H1 (cell line): ENCODE results near the gene PSIP1. TPM values are rescaled to one million over a fixed set of nuclear protein-coding genes. Genes with fewer than 3 reads are reported as not detected.

Experiments
- CTCF ChIA-PET: fragments of 300-600 bp; sonication (Branson Sonifier 250); formaldehyde crosslinking; loops from one replicate; lab custom pipeline; 2021; ENCODE audit not compliant: partially characterized antibody; lab: Charles Lee
- POLR2A ChIA-PET: fragments of 300-600 bp; sonication (Branson Sonifier 250); formaldehyde crosslinking; loops from one replicate; lab custom pipeline; 2021; ENCODE audit warnings: inconsistent platforms; ENCODE audit not compliant: partially characterized antibody; lab: Charles Lee
- DNase-seq, 2 experiments: peaks; one replicate each; pipeline versions ENCODE4 v3.0.0 to v3.0.0-alpha.2; 2010 to 2022; ENCODE audit warnings: low spot score in 2 of 2, low read depth in 1 of 2, mixed read lengths in 1 of 2
- FAIRE-seq: peaks from 2 replicates; lab custom pipeline; 2011; peaks lifted over from hg19 to GRCh38; lab: Jason Lieb, UNC
- H2AFZ ChIP-seq: 2 replicates; pipeline ENCODE4 v1.8.1; 2012; ENCODE audit warnings: low read length, inconsistent platforms
- H2AK5ac ChIP-seq: 2 replicates; pipeline ENCODE4 v1.6.1; 2013; ENCODE audit warnings: low read depth, low read length
- H2BK120ac ChIP-seq: replicated peaks from 2 replicates; pipeline ENCODE3; 2013; ENCODE audit warnings: low read depth, low read length, inconsistent platforms
- H2BK12ac ChIP-seq: 2 replicates; pipeline ENCODE4 v1.6.1; 2013; ENCODE audit warnings: low read depth, low read length
- H2BK15ac ChIP-seq: 2 replicates; pipeline ENCODE4 v1.6.1; 2013; ENCODE audit warnings: low read length
- H2BK20ac ChIP-seq: 2 replicates; pipeline ENCODE4 v1.6.1; 2013; ENCODE audit warnings: low read length
- H2BK5ac ChIP-seq: 2 replicates; pipeline ENCODE4 v1.6.1; 2013; ENCODE audit warnings: low read depth, low read length
- H3K14ac ChIP-seq: 2 replicates; pipeline ENCODE4 v1.6.1; 2013; ENCODE audit warnings: inconsistent platforms; ENCODE audit not compliant: insufficient read length
- H3K18ac ChIP-seq: 2 replicates; pipeline ENCODE4 v1.6.1; 2013; ENCODE audit warnings: low read length; ENCODE audit errors: extremely low read depth
- H3K23ac ChIP-seq: 2 replicates; pipeline ENCODE4 v1.6.1; 2013; ENCODE audit warnings: inconsistent platforms; ENCODE audit not compliant: insufficient read length
- H3K23me2 ChIP-seq: 2 replicates; pipeline ENCODE4 v1.6.1; 2013; ENCODE audit warnings: low read depth, low read length
- H3K27ac ChIP-seq: 2 replicates; pipeline ENCODE4 v1.6.1; 2011; ENCODE audit warnings: low read depth, low read length, inconsistent platforms
- H3K27me3 ChIP-seq, 4 experiments: replicated peaks in 1 of 4; 1 replicate in 1 of 4; 2 replicates in 3 of 4; pipeline versions ENCODE4 v1.6.1 to v1.8.1; 2011 to 2013; ENCODE audit warnings: low read length in 3 of 4, mild to moderate bottlenecking in 3 of 4, inconsistent platforms in 2 of 4, mixed read lengths in 2 of 4, moderate library complexity in 1 of 4; ENCODE audit not compliant: control insufficient read depth in 3 of 4, insufficient read depth in 3 of 4; ENCODE audit errors: extremely low read depth in 1 of 4
- H3K36me3 ChIP-seq, 4 experiments: 2 replicates each; pipeline versions ENCODE4 v1.6.1 to v1.8.1; 2011 to 2013; ENCODE audit warnings: mild to moderate bottlenecking in 4 of 4, low read length in 3 of 4, moderate library complexity in 2 of 4, control low read depth in 1 of 4, inconsistent platforms in 1 of 4; ENCODE audit not compliant: insufficient read depth in 4 of 4, control insufficient read depth in 2 of 4
- H3K4ac ChIP-seq: replicated peaks from 2 replicates; pipeline ENCODE3; 2013; ENCODE audit warnings: low read length, low read depth, mixed read lengths, inconsistent platforms; ENCODE audit not compliant: insufficient read length
- H3K4me1 ChIP-seq, 4 experiments: replicated peaks in 1 of 4; 1 replicate in 1 of 4; 2 replicates in 3 of 4; pipeline versions ENCODE4 v1.6.1 to v1.8.1; 2011 to 2013; ENCODE audit warnings: low read length in 3 of 4, inconsistent platforms in 2 of 4, mixed read lengths in 1 of 4; ENCODE audit not compliant: insufficient read depth in 4 of 4, control insufficient read depth in 3 of 4
- H3K4me2 ChIP-seq, 2 experiments: 2 replicates each; pipeline versions ENCODE4 v1.6.1 to v1.8.1; 2011 to 2013; ENCODE audit warnings: low read depth in 2 of 2, low read length in 2 of 2, control low read depth in 1 of 2, inconsistent platforms in 1 of 2, mild to moderate bottlenecking in 1 of 2; ENCODE audit not compliant: insufficient read depth in 1 of 2
- H3K4me3 ChIP-seq, 4 experiments: fragments of 200-600, 300-600 bp in 1 of 4; sonication (generic), shearing (Covaris generic), sonication (Bioruptor Twin) in 1 of 4; 2 replicates each; pipeline versions ENCODE4 v1.5.1 to v1.8.1; 2011 to 2016; ENCODE audit warnings: low read length in 4 of 4, low read depth in 3 of 4, control low read depth in 2 of 4, inconsistent platforms in 2 of 4, mild to moderate bottlenecking in 2 of 4, mixed read lengths in 1 of 4, moderate library complexity in 1 of 4; ENCODE audit not compliant: insufficient read depth in 2 of 4; ENCODE audit errors: extremely low read depth in 1 of 4
- H3K56ac ChIP-seq: replicated peaks from 2 replicates; pipeline ENCODE3; 2013; ENCODE audit warnings: low read depth, mild to moderate bottlenecking, mixed read lengths, low read length, inconsistent platforms; ENCODE audit not compliant: insufficient read length
- H3K79me1 ChIP-seq: 2 replicates; pipeline ENCODE4 v1.6.1; 2013; ENCODE audit warnings: low read depth, low read length, control low read depth
- H3K79me2 ChIP-seq, 2 experiments: 2 replicates each; pipeline versions ENCODE4 v1.6.1 to v1.8.1; 2012 to 2013; ENCODE audit warnings: low read length in 2 of 2, mild to moderate bottlenecking in 2 of 2, inconsistent platforms in 1 of 2; ENCODE audit not compliant: insufficient read depth in 2 of 2, control insufficient read depth in 1 of 2
- H3K9ac ChIP-seq, 4 experiments: replicated peaks in 1 of 4; 1 replicate in 1 of 4; 2 replicates in 3 of 4; pipeline versions ENCODE4 v1.6.1 to v1.8.1; 2011 to 2013; ENCODE audit warnings: low read depth in 3 of 4, low read length in 3 of 4, control low read depth in 2 of 4, mild to moderate bottlenecking in 2 of 4, moderate library complexity in 2 of 4, inconsistent platforms in 1 of 4; ENCODE audit errors: extremely low read depth in 1 of 4
- H3K9me3 ChIP-seq, 2 experiments: 2 replicates each; pipeline versions ENCODE4 v1.6.1 to v1.8.1; 2012 to 2013; ENCODE audit warnings: mild to moderate bottlenecking in 2 of 2, moderate library complexity in 2 of 2, control low read depth in 1 of 2, inconsistent platforms in 1 of 2, low read depth in 1 of 2, low read length in 1 of 2, mixed read lengths in 1 of 2; ENCODE audit not compliant: insufficient read depth in 2 of 2
- H4K20me1 ChIP-seq, 2 experiments: replicated peaks in 1 of 2; 2 replicates each; pipeline versions ENCODE3 to v1.8.1; 2011 to 2013; ENCODE audit warnings: inconsistent platforms in 2 of 2, low read length in 2 of 2, mild to moderate bottlenecking in 1 of 2; ENCODE audit not compliant: insufficient read depth in 2 of 2, control insufficient read depth in 1 of 2
- H4K5ac ChIP-seq: 2 replicates; pipeline ENCODE4 v1.6.1; 2013; ENCODE audit warnings: low read length, low read depth, mixed read lengths, inconsistent platforms; ENCODE audit not compliant: insufficient read length
- H4K8ac ChIP-seq: 2 replicates; pipeline ENCODE4 v1.8.0; 2013; ENCODE audit warnings: mild to moderate bottlenecking, moderate library complexity, low read length, inconsistent platforms; ENCODE audit not compliant: insufficient read depth; ENCODE audit errors: extremely low read depth
- H4K91ac ChIP-seq: replicated peaks from 2 replicates; pipeline ENCODE3; 2013; ENCODE audit warnings: low read length, mixed read lengths, inconsistent platforms; ENCODE audit not compliant: insufficient read length
- BACH1 ChIP-seq: IDR thresholded peaks from 2 replicates; pipeline ENCODE4 v1.6.1; 2012; ENCODE audit warnings: low read length, improper control_type of control experiment
- CHD1 ChIP-seq: IDR thresholded peaks from 2 replicates; pipeline ENCODE4 v1.6.1; 2012; ENCODE audit warnings: low read depth, low read length, improper control_type of control experiment
- HDAC2 ChIP-seq, 2 experiments: fragments of 300-600 bp in 1 of 2; sonication (generic) in 1 of 2; IDR thresholded peaks; 2 replicates each; pipeline ENCODE4 v1.6.1; 2011 to 2012; ENCODE audit warnings: low read depth in 2 of 2, low read length in 2 of 2, mild to moderate bottlenecking in 2 of 2, moderate library complexity in 2 of 2, borderline replicate concordance in 1 of 2, inconsistent platforms in 1 of 2
- RAD21 ChIP-seq, 2 experiments: IDR thresholded peaks in 1 of 2; conservative IDR thresholded peaks in 1 of 2; 2 replicates each; pipeline ENCODE4 v1.6.1; 2011; ENCODE audit warnings: low read depth in 2 of 2, low read length in 2 of 2, improper control_type of control experiment in 1 of 2, inconsistent platforms in 1 of 2, mild to moderate bottlenecking in 1 of 2, moderate library complexity in 1 of 2
- SP4 ChIP-seq: IDR thresholded peaks from 2 replicates; pipeline ENCODE4 v1.6.1; 2012; ENCODE audit warnings: low read length, inconsistent platforms
- WGBS, 2 experiments: shearing (Covaris generic) in 1 of 2; methylation state at CpG; one replicate each; pipeline versions ENCODE4 v1.1.6 to v1.1.7; 2013 to 2015; ENCODE audit warnings: low lambda C conversion rate in 2 of 2, mixed read lengths in 2 of 2, inconsistent platforms in 1 of 2, low coverage in 1 of 2, missing lambda C conversion rate in 1 of 2; ENCODE audit not compliant: insufficient replicate concordance in 2 of 2, insufficient coverage in 1 of 2, insufficient read length in 1 of 2; ENCODE audit errors: extremely low coverage in 1 of 2, missing lambda C conversion rate in 1 of 2; 5-methylcytosine and 5-hydroxymethylcytosine counted together
- polyA plus RNA-seq, 7 experiments: library from polyadenylated mRNA; depleted of rRNA in 3 of 7; stranded (reverse) in 5 of 7; unstranded in 2 of 7; fragments of >200 nt in 5 of 7; fragments of 200-250 nt in 2 of 7; gene quantifications; 1 replicate in 5 of 7; 2 replicates in 1 of 7; 4 replicates in 1 of 7; pipeline versions ENCODE4 v1.2.1 to v1.2.3, GENCODE V29; 2011 to 2013; ENCODE audit warnings: missing spikeins in 2 of 7, mixed read lengths in 2 of 7
- total RNA-seq: library from RNA; stranded (reverse); fragmentation: NEBNext Ultra II Directional; extraction: Animal tissue kit (Norgen Biotek cat#: 25700); gene quantifications from 2 replicates; pipeline ENCODE4 v1.2.1, GENCODE V29; 2021
- TF ChIP-seq, protein P1 (sequence below): IDR thresholded peaks from 2 replicates; pipeline ENCODE4 v1.6.1; 2012; ENCODE audit warnings: inconsistent platforms

The PSIP1 gene
- total and polyA plus RNA-seq, 2 of the 8 experiments (the other 6 are each of a cell fraction or from before 2014, with no cell fraction given) = 63.3 to 387 TPM

DNA sequence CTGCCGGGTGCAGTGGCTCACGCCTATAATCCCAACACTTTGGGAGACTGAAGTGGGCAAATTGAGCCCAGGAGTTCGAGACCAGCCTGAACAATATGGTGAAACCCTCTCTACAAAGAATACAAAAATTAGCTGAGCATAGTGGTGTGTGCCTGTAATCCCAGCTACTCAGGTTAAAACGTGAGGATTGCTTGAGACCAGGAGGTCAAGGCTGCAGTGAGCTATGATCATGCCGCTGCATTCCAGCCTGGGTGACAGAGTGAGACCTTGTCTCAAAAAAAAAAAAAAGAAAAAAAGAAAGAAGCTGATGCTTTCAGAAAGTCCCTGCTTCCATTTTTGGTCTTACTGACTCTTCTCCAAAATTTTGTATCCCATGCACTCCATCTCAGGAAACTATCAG, 56.8 kb downstream of the PSIP1 start:
- H3K23ac ChIP-seq = no peak overlapping the region
- no peak overlapping the region for H2BK120ac ChIP-seq
- no peak overlapping the region for H2AK5ac ChIP-seq
- no peak overlapping the region for H3K4ac ChIP-seq
- no peak overlapping the region for H3K9ac ChIP-seq
- no peak overlapping the region for H2BK5ac ChIP-seq
- no peak overlapping the region for H3K14ac ChIP-seq
- H2BK20ac ChIP-seq = no peak overlapping the region
- no peaks in the 10 kb centered on the region for H3K4me1 ChIP-seq
- H3K79me1 ChIP-seq = no peaks in the 10 kb centered on the region
- CTCF ChIA-PET = interaction anchor here (0.8 to 1.6 kb wide), 2 partner anchors 10 to 169 kb away, joined by 3 to 4 read pairs; no protein-coding TSS in a partner anchor
- H3K18ac ChIP-seq = no peak overlapping the region
- H4K8ac ChIP-seq = no peak overlapping the region
- no peaks in the 10 kb centered on the region for H3K27me3 ChIP-seq
- H4K20me1 ChIP-seq = peaks cover 0 to 2% of the 10 kb centered on the region in 2 experiments
- H3K4me2 ChIP-seq = no peak overlapping the region
- no peak overlapping the region for H2AFZ ChIP-seq
- POLR2A ChIA-PET = interaction anchor here (0.7 kb wide), 1 partner anchor 8 kb away, joined by 3 read pairs; no protein-coding TSS in a partner anchor
- H3K9me3 ChIP-seq = no peaks in the 10 kb centered on the region
- H3K4me3 ChIP-seq = no peak overlapping the region
- WGBS, 2 experiments = 90% methylated on average over 5 of the region's 5 CpGs; no CpG with 5 or more reads in 1 of the 2 experiments
- DNase-seq (no peak), FAIRE-seq (no peak)
- no peak overlapping the region for H3K56ac ChIP-seq
- H3K27ac ChIP-seq = no peak overlapping the region
- H4K5ac ChIP-seq = no peak overlapping the region
- H2BK12ac ChIP-seq = no peak overlapping the region
- H2BK15ac ChIP-seq = no peak overlapping the region
- peaks cover 8 to 70% (median 25%) of the 10 kb centered on the region in 4 experiments for H3K36me3 ChIP-seq
- no peaks in the 10 kb centered on the region for H3K79me2 ChIP-seq
- H3K23me2 ChIP-seq = no peaks in the 10 kb centered on the region
- H4K91ac ChIP-seq = no peak overlapping the region
- TF ChIP-seq RAD21 (IDR thresholded peaks at IDR 0.05 in 1 of 2, conservative IDR thresholded peaks at IDR 0.05 in 1 of 2; ENCODE audit: low read depth in 2 of 2, low read length in 2 of 2) = no peak
- TF ChIP-seq, protein P1, sequence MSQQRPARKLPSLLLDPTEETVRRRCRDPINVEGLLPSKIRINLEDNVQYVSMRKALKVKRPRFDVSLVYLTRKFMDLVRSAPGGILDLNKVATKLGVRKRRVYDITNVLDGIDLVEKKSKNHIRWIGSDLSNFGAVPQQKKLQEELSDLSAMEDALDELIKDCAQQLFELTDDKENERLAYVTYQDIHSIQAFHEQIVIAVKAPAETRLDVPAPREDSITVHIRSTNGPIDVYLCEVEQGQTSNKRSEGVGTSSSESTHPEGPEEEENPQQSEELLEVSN = no peak
- TF ChIP-seq SP4 = no peak
- TF ChIP-seq HDAC2 (IDR thresholded peaks at IDR 0.05; ENCODE audit: borderline replicate concordance in 1 of 2, low read depth in 2 of 2, low read length in 2 of 2) = no peak
- TF ChIP-seq BACH1 = no peak
- no peak for TF ChIP-seq CHD1
